Measurements from ENCODE around the gene PREB. TPM values are rescaled to one million over a fixed set of nuclear protein-coding genes. Genes with fewer than 3 reads are reported as not detected.

Gene PREB
- total RNA-seq, 2 donors from 2014 or later = 50.5 to 53.5 TPM

DNA sequence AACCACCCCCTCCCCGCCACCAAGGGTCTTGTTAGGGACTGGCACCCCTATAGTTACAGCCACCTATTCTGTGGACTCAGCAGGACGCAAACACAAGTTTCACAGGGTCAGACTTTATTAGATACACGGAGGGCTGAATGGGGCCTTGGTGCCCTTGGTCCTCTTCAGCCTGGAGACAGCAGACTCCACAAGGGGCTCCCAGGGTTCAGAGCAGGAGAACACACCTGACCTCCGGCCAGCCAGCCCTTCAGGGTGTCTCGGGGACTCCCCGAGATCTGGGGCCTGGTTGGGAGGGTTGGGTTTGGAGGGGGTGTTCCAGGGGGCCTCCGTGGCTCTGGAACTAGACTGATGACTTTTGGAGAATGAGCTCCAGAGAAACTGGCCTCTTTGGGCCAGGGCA, 2.3 kb upstream of the PREB start:
- H3K9me3 ChIP-seq (ENCODE audit: control insufficient read depth, low read length) = no peaks in the 10 kb centered on the region
- H3K9ac ChIP-seq (ENCODE audit: extremely low read depth, low read length, poor library complexity, severe bottlenecking) = no peak overlapping the region
- H3K36me3 Mint-ChIP-seq (ENCODE audit: low read depth) = peaks cover 9% of the 10 kb centered on the region
- H3K4me1 Mint-ChIP-seq = peaks cover 10% of the 10 kb centered on the region
- peaks cover 14% of the 10 kb centered on the region for H3K27me3 Mint-ChIP-seq (ENCODE audit: insufficient read depth)
- H3K9me3 Mint-ChIP-seq = no peaks in the 10 kb centered on the region
- TF ChIP-seq, protein P1, sequence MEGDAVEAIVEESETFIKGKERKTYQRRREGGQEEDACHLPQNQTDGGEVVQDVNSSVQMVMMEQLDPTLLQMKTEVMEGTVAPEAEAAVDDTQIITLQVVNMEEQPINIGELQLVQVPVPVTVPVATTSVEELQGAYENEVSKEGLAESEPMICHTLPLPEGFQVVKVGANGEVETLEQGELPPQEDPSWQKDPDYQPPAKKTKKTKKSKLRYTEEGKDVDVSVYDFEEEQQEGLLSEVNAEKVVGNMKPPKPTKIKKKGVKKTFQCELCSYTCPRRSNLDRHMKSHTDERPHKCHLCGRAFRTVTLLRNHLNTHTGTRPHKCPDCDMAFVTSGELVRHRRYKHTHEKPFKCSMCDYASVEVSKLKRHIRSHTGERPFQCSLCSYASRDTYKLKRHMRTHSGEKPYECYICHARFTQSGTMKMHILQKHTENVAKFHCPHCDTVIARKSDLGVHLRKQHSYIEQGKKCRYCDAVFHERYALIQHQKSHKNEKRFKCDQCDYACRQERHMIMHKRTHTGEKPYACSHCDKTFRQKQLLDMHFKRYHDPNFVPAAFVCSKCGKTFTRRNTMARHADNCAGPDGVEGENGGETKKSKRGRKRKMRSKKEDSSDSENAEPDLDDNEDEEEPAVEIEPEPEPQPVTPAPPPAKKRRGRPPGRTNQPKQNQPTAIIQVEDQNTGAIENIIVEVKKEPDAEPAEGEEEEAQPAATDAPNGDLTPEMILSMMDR (conservative IDR thresholded peaks at IDR 0.05) = no peak
- H3K4me1 ChIP-seq (ENCODE audit: control insufficient read depth, insufficient read depth, low read length) = no peaks in the 10 kb centered on the region
- no peak for DNase-seq
- peaks cover 13% of the 10 kb centered on the region for H3K36me3 ChIP-seq (ENCODE audit: control insufficient read depth, insufficient read depth, low read length)
- no peak overlapping the region for H3K27ac Mint-ChIP-seq
- H3K27ac ChIP-seq (ENCODE audit: low read depth, low read length) = no peak overlapping the region
- WGBS, 2 experiments (ENCODE audit: insufficient coverage in 1 of 2, insufficient read length in 1 of 2) = 90 to 91% methylated on average over 2 to 7 of the region's 7 CpGs
- H3K4me3 ChIP-seq (ENCODE audit: low read length) = no peak overlapping the region
- no peak overlapping the region for H3K4me3 Mint-ChIP-seq
- no peaks in the 10 kb centered on the region for H3K27me3 ChIP-seq (ENCODE audit: control insufficient read depth, insufficient read depth, low read length, poor library complexity, severe bottlenecking)

GRCh38 chr2:27135478-27135955, 1.1 kb upstream of the PREB start:
- no peak overlapping the region for H3K4me3 ChIP-seq (ENCODE audit: low read length)
- no peaks in the 10 kb centered on the region for H3K9me3 ChIP-seq (ENCODE audit: control insufficient read depth, low read length)
- peaks cover 20% of the 10 kb centered on the region for H3K36me3 Mint-ChIP-seq (ENCODE audit: low read depth)
- H3K4me3 Mint-ChIP-seq = peak overlapping the region; percentile 84
- no peak for DNase-seq
- peaks cover 10% of the 10 kb centered on the region for H3K4me1 Mint-ChIP-seq
- no peak overlapping the region for H3K27ac ChIP-seq (ENCODE audit: low read depth, low read length)
- no peak overlapping the region for H3K27ac Mint-ChIP-seq
- no peak overlapping the region for H3K9ac ChIP-seq (ENCODE audit: extremely low read depth, low read length, poor library complexity, severe bottlenecking)
- WGBS, 2 experiments (ENCODE audit: insufficient coverage in 1 of 2, insufficient read length in 1 of 2) = 94% methylated on average over 12 of the region's 12 CpGs
- TF ChIP-seq, protein P1 (conservative IDR thresholded peaks at IDR 0.05) = no peak
- H3K27me3 ChIP-seq (ENCODE audit: control insufficient read depth, insufficient read depth, low read length, poor library complexity, severe bottlenecking) = no peaks in the 10 kb centered on the region
- H3K36me3 ChIP-seq (ENCODE audit: control insufficient read depth, insufficient read depth, low read length) = peaks cover 25% of the 10 kb centered on the region
- H3K9me3 Mint-ChIP-seq = no peaks in the 10 kb centered on the region
- no peaks in the 10 kb centered on the region for H3K4me1 ChIP-seq (ENCODE audit: control insufficient read depth, insufficient read depth, low read length)
- peaks cover 14% of the 10 kb centered on the region for H3K27me3 Mint-ChIP-seq (ENCODE audit: insufficient read depth)

DNA sequence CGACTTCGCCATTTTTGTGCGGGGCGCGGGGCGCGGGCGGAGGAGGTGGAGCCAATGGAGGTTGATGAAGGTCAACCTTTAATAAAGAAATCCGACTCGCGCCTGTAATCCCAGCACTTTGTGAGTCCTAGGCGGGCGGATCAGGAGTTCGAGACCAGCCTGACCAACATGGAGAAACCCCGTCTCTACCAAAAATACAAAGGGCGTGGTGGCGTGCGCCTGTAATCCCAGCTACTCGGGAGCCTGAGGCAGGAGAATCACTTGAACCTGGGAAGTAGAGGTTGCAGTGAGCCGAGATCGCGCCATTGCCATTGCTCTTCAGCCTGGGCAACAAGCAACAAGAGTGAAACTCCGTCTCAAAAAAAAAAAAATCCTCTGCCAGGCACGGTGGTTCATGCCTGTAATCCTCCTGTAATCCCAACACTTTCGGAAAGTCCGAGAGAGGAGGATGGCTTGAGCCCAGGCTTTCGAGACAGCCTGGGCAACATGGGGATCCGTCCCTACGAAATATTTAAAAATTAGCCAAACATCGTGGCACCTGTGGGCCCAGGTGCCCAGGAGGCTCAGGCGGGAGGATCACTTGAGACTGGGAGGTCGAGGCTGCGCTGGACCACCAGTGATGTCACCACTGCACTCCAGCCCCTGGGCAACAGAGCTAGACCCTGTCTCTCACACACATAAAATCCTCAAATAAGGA, 493 bp upstream of the PREB start:
- peaks cover 10% of the 10 kb centered on the region for H3K4me1 Mint-ChIP-seq
- H3K36me3 ChIP-seq (ENCODE audit: control insufficient read depth, insufficient read depth, low read length) = peaks cover 30% of the 10 kb centered on the region
- TF ChIP-seq, protein P1 (conservative IDR thresholded peaks at IDR 0.05) = no peak
- H3K36me3 Mint-ChIP-seq (ENCODE audit: low read depth) = peaks cover 23% of the 10 kb centered on the region
- no peak overlapping the region for H3K27ac ChIP-seq (ENCODE audit: low read depth, low read length)
- peak overlapping the region; percentile 90 for H3K4me3 ChIP-seq (ENCODE audit: low read length)
- H3K27ac Mint-ChIP-seq = peak overlapping the region; percentile 82
- H3K27me3 ChIP-seq (ENCODE audit: control insufficient read depth, insufficient read depth, low read length, poor library complexity, severe bottlenecking) = no peaks in the 10 kb centered on the region
- H3K4me3 Mint-ChIP-seq = peak overlapping the region; percentile 84
- H3K27me3 Mint-ChIP-seq (ENCODE audit: insufficient read depth) = peaks cover 13% of the 10 kb centered on the region
- H3K9ac ChIP-seq (ENCODE audit: extremely low read depth, low read length, poor library complexity, severe bottlenecking) = no peak overlapping the region
- no peaks in the 10 kb centered on the region for H3K9me3 Mint-ChIP-seq
- no peak for DNase-seq
- no peaks in the 10 kb centered on the region for H3K9me3 ChIP-seq (ENCODE audit: control insufficient read depth, low read length)
- WGBS, 2 experiments (ENCODE audit: insufficient coverage in 1 of 2, insufficient read length in 1 of 2) = 55% methylated on average over 30 to 33 of the region's 33 CpGs
- H3K4me1 ChIP-seq (ENCODE audit: control insufficient read depth, insufficient read depth, low read length) = no peaks in the 10 kb centered on the region
